Activated T-cell treated with anti-CD3 and anti-CD28 coated beads, Interleukin-2, amount 50 U/mL, for 1 hour (primary cell): ENCODE results near the gene HSD17B2.
"Not testable (repeated sequence)": the region's sequence is repeated elsewhere in the genome, so short reads cannot be mapped to it uniquely, and the experiment has no call there.

ENCODE experiments used
- DNase-seq: peaks from one replicate; pipeline ENCODE4 v3.0.0-alpha.2; 2020

The HSD17B2 gene

GRCh38 chr16:82083710-82084353, 48.8 kb downstream of the HSD17B2 start:
- DNase-seq, result no peak

GRCh38 chr16:82085011-82085779, 50.1 kb downstream of the HSD17B2 start:
- DNase-seq, result no peak

DNA sequence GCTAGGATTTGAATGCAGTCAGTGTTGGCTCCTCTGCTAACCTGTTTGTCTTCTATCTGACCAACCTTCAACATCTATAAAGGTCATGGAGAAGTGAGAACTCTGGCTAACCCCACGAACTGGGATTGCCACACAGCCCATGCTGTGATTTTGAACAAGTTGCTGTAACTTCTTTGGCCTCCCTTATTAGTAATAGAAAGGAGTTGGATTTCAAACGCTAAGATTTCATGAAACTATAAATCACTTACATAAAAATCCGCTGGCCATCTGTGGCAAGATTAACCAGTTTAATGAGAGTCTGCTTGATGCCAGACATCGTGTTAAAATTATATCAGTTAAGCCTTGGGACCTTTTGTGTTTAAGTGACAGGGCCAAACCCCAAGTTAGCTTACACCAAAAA, 53.4 kb downstream of the HSD17B2 start:
- DNase-seq, result no peak

- DNase-seq, result no peak
These were observed 56.2 kb downstream of the HSD17B2 start for GRCh38 chr16:82091241-82091640.

- no peak for DNase-seq
These were observed 57.7 kb downstream of the HSD17B2 start for GRCh38 chr16:82092711-82093110.

- DNase-seq, result no peak
These were observed 58.7 kb downstream of the HSD17B2 start for GRCh38 chr16:82093666-82094300.

DNA sequence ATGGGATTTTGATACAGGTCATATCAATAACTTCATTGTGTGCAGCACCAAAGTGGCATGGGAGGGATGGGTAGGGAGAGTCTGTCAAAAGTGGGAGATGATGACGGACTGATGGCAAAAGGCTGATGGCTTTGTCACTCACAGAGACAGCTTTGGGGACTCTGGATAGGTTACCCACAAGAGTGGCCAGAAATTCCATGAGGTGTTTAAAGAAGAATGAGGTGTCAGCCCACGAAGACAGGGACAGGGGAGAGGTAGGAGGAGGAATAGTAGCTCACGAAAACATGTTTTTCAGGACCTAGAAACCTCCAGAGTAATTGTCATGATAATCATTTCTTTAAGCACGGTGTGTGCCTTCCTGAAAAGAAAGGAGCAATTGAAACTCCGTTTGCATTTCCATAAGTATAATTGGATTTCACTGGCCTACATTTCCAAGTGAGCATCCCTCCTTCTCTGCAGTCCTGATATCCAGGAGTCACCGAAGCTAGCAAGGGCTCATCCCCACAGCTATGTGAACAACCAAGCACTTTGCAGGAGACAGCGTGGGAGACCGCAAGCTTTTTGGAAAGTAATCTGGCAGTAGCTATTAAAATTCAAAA, 60.0 kb downstream of the HSD17B2 start:
- DNase-seq, result no peak

- DNase-seq, result no peak
These were observed 61.6 kb downstream of the HSD17B2 start for GRCh38 chr16:82096641-82097040.

DNA sequence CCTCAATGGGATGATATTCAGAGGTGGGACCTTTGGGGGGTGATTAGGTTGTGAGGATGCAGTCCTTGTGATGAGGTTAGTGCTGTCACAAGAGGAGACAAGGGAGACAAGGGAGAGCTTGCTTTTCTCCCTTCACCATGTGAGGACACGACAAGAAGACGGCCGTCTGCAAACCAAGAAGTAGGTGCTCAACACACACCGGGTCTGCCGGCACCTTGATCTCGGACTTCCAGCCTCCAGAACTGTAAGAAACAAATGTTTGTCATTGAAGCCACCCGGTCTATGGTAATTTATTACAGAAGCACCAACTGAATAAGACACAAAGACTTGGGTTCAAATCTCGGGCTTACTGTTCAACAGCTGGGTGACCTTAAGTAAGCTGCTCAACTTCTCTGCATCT, 70.1 kb downstream of the HSD17B2 start:
- DNase-seq, result no peak

GRCh38 chr16:82108100-82108499, 73.0 kb downstream of the HSD17B2 start:
- no peak for DNase-seq

DNA sequence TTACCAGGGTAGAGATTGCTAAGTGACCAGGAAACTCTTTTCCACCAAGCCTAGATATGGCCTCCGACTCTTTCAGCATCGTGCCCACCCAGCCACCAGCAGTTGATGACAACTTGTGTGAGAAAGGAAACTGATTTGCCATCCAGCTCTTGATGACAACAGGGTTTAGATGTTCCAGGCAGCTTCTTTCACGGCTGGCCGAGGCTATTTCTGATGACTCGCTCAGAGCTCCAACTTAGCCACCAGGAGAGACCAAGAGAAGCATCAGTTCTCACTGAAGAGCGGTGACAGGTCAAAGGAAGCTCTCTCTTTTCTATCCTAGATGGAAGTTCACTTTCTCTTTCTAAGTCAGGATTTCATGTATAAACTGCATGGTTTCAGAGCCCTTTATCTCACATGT, 73.7 kb downstream of the HSD17B2 start:
- no peak for DNase-seq

- not testable (repeated sequence) for DNase-seq
These were observed 74.2 kb downstream of the HSD17B2 start for GRCh38 chr16:82109266-82109665.

DNA sequence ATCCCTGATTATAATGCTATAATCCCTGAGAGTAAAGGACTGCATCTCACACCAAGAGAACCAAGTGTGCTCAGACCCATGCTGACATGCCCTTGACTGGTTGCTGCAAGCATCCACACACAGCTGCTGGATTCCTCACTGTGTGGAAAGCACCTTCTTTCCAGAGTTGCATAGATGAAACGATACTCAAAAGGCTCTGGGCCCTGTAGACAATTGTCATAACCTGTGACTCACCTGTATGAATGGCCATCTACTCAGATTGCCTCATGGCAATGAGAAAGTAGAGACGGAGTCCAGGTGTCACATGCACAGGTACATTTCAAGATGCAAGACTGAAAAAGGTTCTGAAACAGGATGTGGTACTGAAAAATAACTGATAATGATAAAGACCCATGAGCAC, 76.9 kb downstream of the HSD17B2 start:
- no peak for DNase-seq

GRCh38 chr16:82113741-82114140, 78.7 kb downstream of the HSD17B2 start:
- DNase-seq, result no peak

DNA sequence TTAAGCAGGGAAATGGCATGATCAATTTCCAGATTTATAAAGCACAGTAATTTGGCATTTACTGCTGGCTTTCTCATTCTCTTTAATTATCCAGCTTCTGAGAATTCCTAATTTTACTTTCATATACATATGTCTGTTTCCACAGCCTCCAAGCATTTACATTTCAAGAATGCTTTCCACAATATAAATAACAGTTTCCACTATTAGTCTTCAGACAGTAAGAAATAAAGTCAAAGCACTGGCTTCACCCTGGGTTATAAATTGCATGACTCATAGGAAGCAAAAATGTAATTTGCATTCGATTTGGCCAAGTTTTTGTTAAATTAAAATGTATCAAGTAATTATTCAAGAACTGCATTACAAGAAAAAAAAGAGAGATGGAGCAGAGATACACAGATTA, 81.5 kb downstream of the HSD17B2 start:
- no peak for DNase-seq

DNA sequence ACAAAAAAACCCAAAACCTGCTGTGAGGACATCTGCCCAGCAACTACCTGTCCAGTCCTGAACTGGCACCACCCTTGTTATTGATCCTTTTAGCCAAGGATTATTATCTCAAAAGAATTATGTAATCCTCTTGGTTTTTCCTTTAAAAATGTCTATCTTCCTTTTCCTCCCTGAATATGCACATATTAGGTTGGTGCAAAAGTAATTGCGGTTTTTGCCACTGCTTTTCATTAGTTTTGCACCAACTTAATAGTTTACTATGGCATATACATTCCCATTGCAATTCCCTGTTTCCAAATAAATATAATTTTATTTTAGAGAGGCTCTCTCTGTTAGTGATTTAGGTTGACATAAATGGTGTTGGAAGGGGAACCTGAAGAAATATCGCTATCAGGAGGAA, 83.7 kb downstream of the HSD17B2 start:
- DNase-seq, result no peak

GRCh38 chr16:82119405-82119804, 84.4 kb downstream of the HSD17B2 start:
- no peak for DNase-seq

DNA sequence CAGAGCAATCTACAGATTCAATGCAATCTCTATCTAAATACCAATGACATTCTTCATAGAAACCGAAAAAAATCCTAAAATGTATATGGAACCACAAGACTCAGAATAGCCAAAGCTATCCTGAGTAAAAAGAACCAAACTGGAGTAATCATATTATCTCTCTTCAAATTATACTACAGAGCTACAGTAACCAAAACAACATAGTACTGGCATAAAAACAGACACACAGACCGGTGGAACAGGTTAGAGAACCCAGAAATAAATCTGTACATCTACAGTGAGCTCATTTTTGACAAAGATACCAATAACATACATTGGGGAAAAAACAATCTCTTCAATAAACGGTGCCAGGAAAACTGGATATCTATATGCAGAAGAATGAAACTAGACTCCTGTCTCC, 89.6 kb downstream of the HSD17B2 start:
- no peak for DNase-seq

DNA sequence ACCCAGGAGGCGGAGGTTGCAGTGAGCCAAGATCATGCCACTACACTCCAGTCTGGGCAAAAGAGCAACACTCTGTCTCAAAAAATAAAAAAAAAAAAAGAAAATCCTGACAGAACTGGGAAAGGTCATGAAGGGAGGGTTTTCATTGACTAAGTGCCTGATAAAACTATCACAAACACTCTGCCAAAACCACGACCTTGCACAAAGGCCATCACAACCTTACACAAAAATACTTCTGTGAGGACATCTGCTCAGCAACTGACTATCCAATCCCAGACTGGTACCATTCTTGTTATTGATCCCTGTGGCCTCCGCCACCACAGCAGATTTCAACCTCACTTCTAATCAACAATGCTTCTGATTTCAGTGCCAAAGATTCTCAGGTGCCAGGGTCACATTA, 94.8 kb downstream of the HSD17B2 start:
- DNase-seq, result no peak

GRCh38 chr16:82133798-82134197, 98.7 kb downstream of the HSD17B2 start:
- DNase-seq, result no peak

- DNase-seq, result no peak
These were observed 99.8 kb downstream of the HSD17B2 start for GRCh38 chr16:82134846-82135245.

DNA sequence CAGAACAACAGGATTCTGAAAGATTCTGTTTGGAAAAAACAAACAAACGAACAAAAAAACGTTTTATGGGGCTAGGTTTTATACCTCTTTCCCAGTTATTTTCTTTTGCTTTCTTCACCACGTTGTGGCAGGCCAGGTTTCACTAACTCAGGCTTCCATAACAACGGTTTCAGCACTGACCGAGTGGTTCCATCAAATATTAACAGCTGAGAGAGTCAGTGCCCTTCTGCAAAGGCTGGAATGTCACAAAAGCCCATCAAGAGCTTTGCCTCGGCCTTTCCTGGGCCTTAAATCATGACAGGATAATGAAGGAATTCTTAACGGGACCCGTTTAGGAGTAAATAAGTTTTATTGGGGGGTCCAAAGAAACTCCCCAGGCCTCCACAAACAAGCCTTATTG, 100.8 kb downstream of the HSD17B2 start:
- no peak for DNase-seq

DNA sequence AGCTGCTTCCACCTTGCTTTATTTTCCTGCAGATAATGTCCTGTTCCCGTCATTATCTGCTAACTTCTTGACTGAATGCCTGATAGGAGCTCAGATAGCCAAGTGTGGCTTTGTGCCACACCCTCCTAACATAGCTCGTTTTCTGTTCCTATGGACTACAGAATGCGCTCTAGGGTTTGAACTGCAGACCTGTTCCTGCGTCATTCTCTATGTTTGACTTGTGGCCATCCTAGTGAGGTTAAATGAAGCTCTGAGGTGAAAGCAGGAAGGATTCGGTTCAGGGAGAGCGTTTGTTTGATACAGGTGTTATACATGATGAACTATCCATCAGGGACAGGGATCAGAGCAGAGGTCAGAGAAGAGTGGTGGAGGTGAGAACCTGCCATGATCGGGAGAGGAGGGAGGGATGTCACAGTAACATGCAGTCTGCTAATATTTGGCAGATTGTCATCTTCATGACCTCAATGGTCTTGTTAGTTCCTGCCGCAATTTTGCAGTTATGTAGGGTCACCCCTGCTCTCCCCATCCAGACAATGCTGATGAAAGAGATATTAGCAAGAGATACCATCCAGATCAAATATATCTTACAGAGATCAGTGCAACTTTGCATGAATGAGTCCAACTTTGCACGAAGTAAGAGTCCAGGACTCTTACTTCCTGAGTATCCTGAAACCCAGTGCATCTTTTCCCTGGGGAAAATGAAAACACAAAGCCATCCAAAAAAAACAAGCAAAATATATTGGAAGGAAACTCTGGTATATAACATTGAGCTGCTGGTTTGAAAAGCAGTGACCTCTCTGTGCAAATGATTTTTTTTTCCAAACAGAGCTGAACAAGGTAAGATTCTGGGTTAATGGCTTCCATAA, 102.1 kb downstream of the HSD17B2 start:
- DNase-seq, result no peak
